PC-9 (cell line): ENCODE results near the gene FBN1. TPM values are rescaled to one million over a fixed set of nuclear protein-coding genes. Genes with fewer than 3 reads are reported as not detected.

ENCODE experiments used
- BruUV-seq: library from RNA; stranded (reverse); fragments of 400-500 nt; replicated peaks from 2 replicates; lab custom pipeline; 2021; lab: Mats Ljungman, UMichigan
- CTCF ChIA-PET: fragments of 300-600 bp; sonication (Branson Sonifier 250); formaldehyde crosslinking; loops from one replicate; lab custom pipeline; 2022; ENCODE audit warnings: antibody characterized with exemption; lab: Charles Lee
- POLR2A ChIA-PET: fragments of 300-600 bp; sonication (Branson Sonifier 250); formaldehyde crosslinking; loops from one replicate; lab custom pipeline; 2022; ENCODE audit warnings: antibody characterized with exemption; ENCODE audit not compliant: unreplicated experiment; lab: Charles Lee
- DNase-seq, 2 experiments: peaks; one replicate each; pipeline versions ENCODE4 v3.0.0 to v3.0.0-alpha.2; 2015 to 2022; ENCODE audit warnings: mixed read lengths in 1 of 2
- H2AFZ ChIP-seq: fragments of 200-600 bp; sonication (generic); 2 replicates; pipeline ENCODE4 v1.8.1; 2017; ENCODE audit warnings: antibody characterized with exemption
- H3F3A ChIP-seq: fragments of 200-600 bp; sonication (generic); 2 replicates; pipeline ENCODE4 v1.8.1; 2017; ENCODE audit warnings: antibody characterized with exemption, mild to moderate bottlenecking, low read depth; ENCODE audit not compliant: insufficient read depth
- H3K27ac ChIP-seq: fragments of 200-600 bp; sonication (generic); 2 replicates; pipeline ENCODE4 v1.6.1; 2016; ENCODE audit warnings: mixed run types
- H3K27me3 ChIP-seq: fragments of 200-600 bp; sonication (generic); 2 replicates; pipeline ENCODE4 v1.6.1; 2016; ENCODE audit warnings: low read depth, mixed run types; ENCODE audit not compliant: insufficient read depth
- H3K36me3 ChIP-seq: fragments of 200-600 bp; sonication (generic); 2 replicates; pipeline ENCODE4 v1.6.1; 2016; ENCODE audit warnings: low read depth, mixed run types
- H3K4me1 ChIP-seq: fragments of 200-600 bp; sonication (generic); replicated peaks from 2 replicates; pipeline ENCODE4 v1.6.1; 2016; ENCODE audit warnings: mixed run types; ENCODE audit not compliant: insufficient read depth
- H3K4me2 ChIP-seq: fragments of 200-600 bp; sonication (generic); 2 replicates; pipeline ENCODE4 v1.6.1; 2017; ENCODE audit warnings: mixed run types
- H3K4me3 ChIP-seq: fragments of 200-600 bp; sonication (generic); 2 replicates; pipeline ENCODE4 v1.6.1; 2016; ENCODE audit warnings: mixed run types
- H3K79me2 ChIP-seq: fragments of 200-600 bp; sonication (generic); 2 replicates; pipeline ENCODE4 v1.6.1; 2017; ENCODE audit warnings: low read depth, mixed run types
- H3K9me2 ChIP-seq: fragments of 200-600 bp; sonication (generic); 2 replicates; pipeline ENCODE4 v1.8.1; 2017; ENCODE audit warnings: mild to moderate bottlenecking; ENCODE audit not compliant: insufficient read depth
- H3K9me3 ChIP-seq: fragments of 200-600 bp; sonication (generic); 2 replicates; pipeline ENCODE4 v1.8.1; 2016; ENCODE audit warnings: low read depth; ENCODE audit not compliant: insufficient read depth
- H4K20me1 ChIP-seq: fragments of 200-600 bp; sonication (generic); 2 replicates; pipeline ENCODE4 v1.8.1; 2017; ENCODE audit not compliant: insufficient read depth
- CTCF ChIP-seq: fragments of 200-600 bp; sonication (generic); conservative IDR thresholded peaks from 2 replicates; pipeline ENCODE4 v1.6.1; 2017; ENCODE audit warnings: mixed run types, antibody characterized with exemption, mild to moderate bottlenecking, moderate library complexity
- EZH2 ChIP-seq: fragments of 200-600 bp; sonication (generic); IDR thresholded peaks from 2 replicates; pipeline ENCODE4 v1.8.0; 2017; ENCODE audit warnings: antibody characterized with exemption, low read depth
- intact Hi-C: fragments of 100-400 bp; cut with micrococcal nuclease; formaldehyde crosslinking; loops from one replicate; pipeline ENCODE4 v1.10.0; 2022; ENCODE audit not compliant: unreplicated experiment
- total RNA-seq: library from RNA; stranded (reverse); gene quantifications from 2 replicates; pipeline ENCODE4 v1.2.3, GENCODE V29; 2021

Gene FBN1
- total RNA-seq, 1 experiment from 2014 or later = 1.3 TPM

DNA sequence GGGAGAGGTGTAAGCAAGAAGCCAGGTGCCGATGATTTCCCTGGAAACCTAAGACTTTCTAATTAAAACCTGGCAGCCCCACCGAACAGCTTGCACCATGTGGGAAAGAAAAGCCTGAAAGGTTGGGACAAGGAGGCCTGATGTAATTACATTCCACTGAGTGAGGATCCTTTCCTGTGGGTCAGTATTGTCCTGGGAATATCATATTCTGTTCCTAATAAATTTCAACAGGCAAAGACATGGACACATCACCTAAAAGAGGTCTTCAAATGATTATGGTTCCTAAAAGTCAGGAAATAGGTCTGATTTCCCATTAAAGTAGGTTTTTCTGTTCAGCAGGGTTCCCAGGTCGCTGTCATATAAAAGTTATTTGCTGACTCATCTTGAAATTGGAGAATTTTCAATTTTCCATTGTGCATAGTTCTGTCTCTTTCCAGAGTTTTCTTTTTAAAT, 255.8 kb downstream of the FBN1 start:
- Histone ChIP-seq H3K4me3 (no peak overlapping the region), H3K4me1 (peaks cover 11% of the 10 kb centered on the region; the same call in 1 of the 2 replicates), H3K27ac (no peak overlapping the region), H2AFZ (no peak overlapping the region), H3K27me3 (no peaks in the 10 kb centered on the region), H3K79me2 (no peaks in the 10 kb centered on the region), H4K20me1 (no peaks in the 10 kb centered on the region), H3K4me2 (peak overlapping the region; percentile 5; the same call in 1 of the 2 replicates), H3F3A (no peaks in the 10 kb centered on the region), H3K36me3 (no peaks in the 10 kb centered on the region), H3K9me3 (no peaks in the 10 kb centered on the region; the same call in 1 of the 2 replicates), H3K9me2 (no peaks in the 10 kb centered on the region)
- BruUV-seq = no TSS peak
- intact Hi-C loops = no loop called here
- TF ChIP-seq CTCF (no peak), EZH2 (no peak)
- CTCF ChIA-PET = no interaction called here
- DNase-seq = no peak
- POLR2A ChIA-PET = no interaction called here

DNA sequence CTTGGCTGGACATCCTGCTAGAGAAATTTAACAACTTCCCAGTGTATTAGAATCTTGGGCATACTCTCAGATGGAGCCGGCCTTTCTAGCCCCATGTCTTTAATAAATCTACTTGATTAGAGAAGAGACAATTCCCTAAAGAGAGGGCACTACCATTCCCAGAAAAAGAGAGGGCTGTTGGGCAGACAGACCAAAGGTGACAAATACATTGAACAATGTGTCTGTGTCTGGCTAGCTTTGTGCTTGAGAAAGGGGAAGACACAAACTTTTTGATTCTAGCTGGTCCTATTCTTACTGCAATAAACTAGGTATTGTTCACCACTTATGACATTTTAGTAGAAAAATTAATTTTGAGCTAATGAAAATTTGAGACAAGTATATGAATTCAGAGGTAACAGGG, 256.6 kb downstream of the FBN1 start:
- ChIA-PET POLR2A (no interaction called here), CTCF (no interaction called here)
- H4K20me1 ChIP-seq = no peaks in the 10 kb centered on the region
- H3K9me2 ChIP-seq = no peaks in the 10 kb centered on the region
- no peak overlapping the region for H3K4me3 ChIP-seq
- H3K9me3 ChIP-seq = no peaks in the 10 kb centered on the region; the same call in 1 of the 2 replicates
- no peak for DNase-seq
- no peaks in the 10 kb centered on the region for H3K36me3 ChIP-seq
- intact Hi-C loops = no loop called here
- no peak overlapping the region for H3K4me2 ChIP-seq
- peaks cover 13% of the 10 kb centered on the region; the same call in 1 of the 2 replicates for H3K4me1 ChIP-seq
- no peaks in the 10 kb centered on the region for H3K27me3 ChIP-seq
- H3K79me2 ChIP-seq = no peaks in the 10 kb centered on the region
- no peaks in the 10 kb centered on the region for H3F3A ChIP-seq
- no peak overlapping the region for H2AFZ ChIP-seq
- BruUV-seq = no TSS peak
- no peak overlapping the region for H3K27ac ChIP-seq
- no peak for TF ChIP-seq EZH2
- TF ChIP-seq CTCF = no peak

- H3K36me3 ChIP-seq = no peaks in the 10 kb centered on the region
- CTCF ChIA-PET = no interaction called here
- no TSS peak for BruUV-seq
- H3K9me2 ChIP-seq = no peaks in the 10 kb centered on the region
- no peak overlapping the region for H3K4me2 ChIP-seq
- H3F3A ChIP-seq = no peaks in the 10 kb centered on the region
- H3K4me1 ChIP-seq = peaks cover 13% of the 10 kb centered on the region; the same call in 1 of the 2 replicates
- no peaks in the 10 kb centered on the region; the same call in 1 of the 2 replicates for H3K9me3 ChIP-seq
- intact Hi-C loops = no loop called here
- H3K4me3 ChIP-seq = no peak overlapping the region
- H3K27me3 ChIP-seq = no peaks in the 10 kb centered on the region
- no peak for DNase-seq
- H3K27ac ChIP-seq = no peak overlapping the region
- no peaks in the 10 kb centered on the region for H4K20me1 ChIP-seq
- TF ChIP-seq EZH2 (no peak), CTCF (no peak)
- H3K79me2 ChIP-seq = no peaks in the 10 kb centered on the region
- no peak overlapping the region for H2AFZ ChIP-seq
- POLR2A ChIA-PET = no interaction called here
These were observed 257.3 kb downstream of the FBN1 start for GRCh38 chr15:48388016-48388851.
